ENCODE measurements around the gene KLF11.
"Not testable (repeated sequence)": the region's sequence is repeated elsewhere in the genome, so short reads cannot be mapped to it uniquely, and the experiment has no call there.

KLF11 gene

GRCh38 chr2:10089565-10090190 lies 46.3 kb downstream of the KLF11 start:
- H3K4me3 Mint-ChIP-seq = no peak overlapping the region
- no peak overlapping the region for H3K27ac Mint-ChIP-seq
- H3K36me3 Mint-ChIP-seq = no peaks in the 10 kb centered on the region
- DNase-seq (ENCODE audit: low spot score in 2 of 2) (no peak), ATAC-seq (no peak)
- H3K4me1 Mint-ChIP-seq = peaks cover 6% of the 10 kb centered on the region
- H3K9me3 Mint-ChIP-seq = no peaks in the 10 kb centered on the region

DNA sequence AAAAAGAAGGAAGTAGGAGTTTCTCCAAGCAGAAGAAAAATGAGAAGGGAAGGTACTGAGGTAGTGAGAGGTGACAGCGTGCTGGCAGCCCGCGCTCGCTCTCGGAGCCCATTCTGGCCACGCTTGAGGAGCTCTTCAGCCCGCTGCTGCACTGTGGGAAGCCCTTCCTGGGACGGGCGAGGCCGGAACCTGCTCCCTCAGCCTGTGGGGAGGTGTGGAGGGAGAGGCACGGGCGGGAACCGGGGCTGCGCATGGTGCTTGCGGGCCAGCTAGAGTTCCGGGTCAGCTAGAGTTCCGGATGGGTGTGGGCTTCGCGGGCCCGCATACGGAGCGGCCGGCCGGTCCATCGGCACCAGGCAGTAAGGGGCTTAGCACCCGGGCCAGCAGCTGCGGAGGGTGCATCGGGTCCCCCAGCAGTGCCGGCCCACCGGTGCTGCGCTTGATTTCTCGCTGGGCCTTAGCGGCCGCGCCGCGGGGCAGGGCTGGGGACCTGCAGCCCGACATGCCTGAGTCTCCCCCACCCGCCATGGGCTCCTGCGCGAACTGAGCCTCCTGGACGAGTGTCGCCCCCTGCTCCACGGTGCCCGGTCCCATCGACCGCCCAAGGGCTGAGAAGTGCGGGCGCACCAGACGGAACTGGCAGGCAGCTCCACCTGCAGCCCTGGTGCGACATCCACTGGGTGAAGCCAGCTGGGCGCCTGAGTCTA lies 48.0 kb downstream of the KLF11 start:
- ATAC-seq = peak; percentile 43
- H3K36me3 Mint-ChIP-seq = no peaks in the 10 kb centered on the region
- H3K27ac Mint-ChIP-seq = no peak overlapping the region
- peaks cover 6% of the 10 kb centered on the region for H3K4me1 Mint-ChIP-seq
- no peak for DNase-seq (ENCODE audit: low spot score in 2 of 2)
- H3K4me3 Mint-ChIP-seq = peak overlapping the region; percentile 61
- H3K9me3 Mint-ChIP-seq = no peaks in the 10 kb centered on the region

- DNase-seq (ENCODE audit: low spot score in 2 of 2); H3K9me3 Mint-ChIP-seq; H3K4me1 Mint-ChIP-seq; ATAC-seq; H3K27ac Mint-ChIP-seq; H3K36me3 Mint-ChIP-seq: not testable (repeated sequence)
- H3K4me3 Mint-ChIP-seq = peak overlapping the region; percentile 61
Observed at GRCh38 chr2:10091889-10092244, 48.5 kb downstream of the KLF11 start.

GRCh38 chr2:10094271-10094814 lies 51.0 kb downstream of the KLF11 start:
- Mint-ChIP-seq H3K36me3 (no peaks in the 10 kb centered on the region), H3K9me3 (no peaks in the 10 kb centered on the region), H3K4me1 (peaks cover 6% of the 10 kb centered on the region), H3K4me3 (no peak overlapping the region), H3K27ac (no peak overlapping the region)
- no peak for ATAC-seq
- DNase-seq (ENCODE audit: low spot score in 2 of 2) = no peak

GRCh38 chr2:10095175-10095574 lies 51.8 kb downstream of the KLF11 start:
- Mint-ChIP-seq H3K9me3 (no peaks in the 10 kb centered on the region), H3K4me3 (no peak overlapping the region), H3K4me1 (peaks cover 6% of the 10 kb centered on the region), H3K36me3 (no peaks in the 10 kb centered on the region), H3K27ac (no peak overlapping the region)
- ATAC-seq = no peak
- DNase-seq (ENCODE audit: low spot score in 2 of 2) = no peak

DNA sequence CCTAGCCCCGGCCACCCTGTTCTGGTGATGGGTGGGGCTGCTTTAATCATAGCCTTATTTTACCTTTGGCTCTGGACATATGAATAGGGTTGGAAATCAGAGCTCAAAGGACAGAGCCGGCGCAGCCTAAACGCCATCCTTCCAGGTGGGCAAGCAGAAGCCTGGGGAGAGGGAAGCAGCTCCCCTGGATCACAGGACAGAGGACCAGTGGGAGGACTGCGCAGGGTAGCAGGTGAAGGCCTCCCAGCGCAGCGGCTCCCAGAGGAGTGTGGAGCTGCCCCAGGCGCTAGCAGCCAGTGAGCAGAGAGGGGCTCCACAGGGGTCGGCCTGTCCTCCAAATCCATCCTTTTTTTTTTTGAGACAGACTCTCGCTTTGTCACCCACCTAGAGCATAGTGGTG lies 53.3 kb downstream of the KLF11 start:
- H3K36me3 Mint-ChIP-seq = no peaks in the 10 kb centered on the region
- H3K27ac Mint-ChIP-seq = no peak overlapping the region
- H3K4me1 Mint-ChIP-seq = no peaks in the 10 kb centered on the region
- H3K4me3 Mint-ChIP-seq = no peak overlapping the region
- H3K9me3 Mint-ChIP-seq = no peaks in the 10 kb centered on the region
- ATAC-seq (no peak), DNase-seq (ENCODE audit: low spot score in 2 of 2) (no peak)

DNA sequence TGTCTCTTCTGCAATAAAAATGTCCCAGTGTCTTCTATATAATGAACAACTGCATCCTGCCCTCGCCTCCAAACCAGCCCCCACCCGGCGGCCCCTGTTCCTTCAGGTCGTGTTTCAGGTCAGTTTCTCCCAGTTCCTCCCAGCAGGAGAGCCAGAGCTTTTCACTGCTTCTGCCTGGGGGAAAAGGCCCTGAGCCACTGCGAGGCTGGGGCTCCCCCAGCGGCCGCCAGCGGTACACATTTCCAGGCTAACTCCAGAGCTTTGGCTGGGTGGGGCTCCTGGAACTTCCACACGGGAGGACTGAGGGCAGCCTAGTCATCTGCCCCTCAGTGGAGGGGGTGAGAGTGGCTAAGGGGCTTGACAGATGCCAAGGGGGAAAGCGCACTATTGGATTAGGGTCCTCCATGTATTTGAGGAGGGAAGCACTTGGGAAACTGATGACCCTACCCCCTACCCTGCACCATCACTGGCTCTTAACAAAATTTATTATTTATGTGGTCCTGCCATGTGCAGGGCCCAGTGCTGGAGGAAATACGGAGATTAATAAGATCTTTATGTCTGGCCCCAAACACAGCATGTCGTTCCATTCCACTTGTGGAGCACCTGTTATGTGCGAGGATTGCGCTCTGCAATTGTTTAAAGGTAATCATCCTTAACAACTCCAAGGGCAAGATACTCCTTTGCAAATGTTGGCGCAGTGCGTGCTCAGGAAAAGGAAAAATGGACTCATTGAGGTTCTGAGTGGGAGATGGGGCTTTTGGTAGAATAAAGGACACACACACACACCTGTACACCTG lies 54.2 kb downstream of the KLF11 start:
- DNase-seq (ENCODE audit: low spot score in 2 of 2) (peak in 1 of 2 donors; percentile 28), ATAC-seq (peak; percentile 77)
- Mint-ChIP-seq H3K36me3 (no peaks in the 10 kb centered on the region), H3K4me3 (no peak overlapping the region), H3K4me1 (no peaks in the 10 kb centered on the region), H3K9me3 (no peaks in the 10 kb centered on the region), H3K27ac (no peak overlapping the region)

- Mint-ChIP-seq H3K27ac (no peak overlapping the region), H3K36me3 (no peaks in the 10 kb centered on the region), H3K9me3 (no peaks in the 10 kb centered on the region), H3K4me3 (no peak overlapping the region), H3K4me1 (no peaks in the 10 kb centered on the region)
- no peak for ATAC-seq
- no peak for DNase-seq (ENCODE audit: low spot score in 2 of 2)
Observed at GRCh38 chr2:10101491-10101890, 58.1 kb downstream of the KLF11 start.

DNA sequence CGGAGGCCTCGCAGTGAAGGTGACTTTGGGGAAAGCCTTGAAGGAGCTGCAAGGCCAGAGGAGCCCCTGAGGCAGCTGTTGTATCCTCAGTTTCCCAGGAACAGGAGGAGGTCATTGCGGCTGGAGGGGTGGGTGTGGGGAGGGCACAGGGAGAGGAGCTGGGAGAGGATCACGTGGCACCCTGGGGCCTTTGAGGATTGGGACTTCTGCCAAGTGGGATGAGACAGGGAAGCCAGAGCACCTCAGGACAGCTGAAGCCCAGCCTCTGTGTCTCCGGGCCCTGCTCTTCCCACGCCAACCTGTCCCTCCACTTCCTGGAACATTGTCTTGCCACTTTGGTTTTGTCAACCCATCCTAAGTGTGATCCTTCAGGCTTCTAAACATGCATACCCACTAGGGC lies 59.8 kb downstream of the KLF11 start:
- Mint-ChIP-seq H3K27ac (no peak overlapping the region), H3K36me3 (no peaks in the 10 kb centered on the region), H3K9me3 (no peaks in the 10 kb centered on the region), H3K4me1 (no peaks in the 10 kb centered on the region), H3K4me3 (no peak overlapping the region)
- ATAC-seq (no peak), DNase-seq (ENCODE audit: low spot score in 2 of 2) (no peak)
